NCI-H82 treated with DMSO at 0.1 percent for 48 hours (cell line): Measurements from ENCODE around the gene BASP1.
"Not testable (repeated sequence)": the region's sequence is repeated elsewhere in the genome, so short reads cannot be mapped to it uniquely, and the experiment has no call there.

Source experiments
- DNase-seq: peaks from one replicate; lab custom pipeline; 2025; ENCODE audit not compliant: unreplicated experiment; lab: John Stamatoyannopoulos, UW

The BASP1 gene

GRCh38 chr5:17190799-17191391 is 26.5 kb upstream of the BASP1 start:
- DNase-seq, result no peak

DNA sequence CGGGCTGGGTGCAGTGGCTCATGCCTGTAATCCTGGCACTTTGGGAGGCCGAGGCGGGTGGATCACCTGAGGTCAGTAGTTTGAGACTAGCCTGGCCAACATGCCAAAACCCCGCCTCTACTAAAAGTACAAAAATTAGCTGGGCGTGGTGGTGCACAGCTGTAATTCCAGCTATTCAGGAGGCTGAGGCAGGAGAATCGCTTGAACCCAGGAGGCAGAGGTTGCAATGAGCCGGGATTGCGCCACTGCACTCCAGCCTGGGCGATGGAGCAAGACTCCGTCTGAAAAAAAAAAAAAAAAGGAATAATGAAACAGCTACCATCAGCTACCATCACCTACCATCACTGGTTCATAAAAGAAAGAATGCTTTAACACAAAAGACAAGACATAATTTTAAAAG is 25.9 kb upstream of the BASP1 start:
- not testable (repeated sequence) for DNase-seq

DNA sequence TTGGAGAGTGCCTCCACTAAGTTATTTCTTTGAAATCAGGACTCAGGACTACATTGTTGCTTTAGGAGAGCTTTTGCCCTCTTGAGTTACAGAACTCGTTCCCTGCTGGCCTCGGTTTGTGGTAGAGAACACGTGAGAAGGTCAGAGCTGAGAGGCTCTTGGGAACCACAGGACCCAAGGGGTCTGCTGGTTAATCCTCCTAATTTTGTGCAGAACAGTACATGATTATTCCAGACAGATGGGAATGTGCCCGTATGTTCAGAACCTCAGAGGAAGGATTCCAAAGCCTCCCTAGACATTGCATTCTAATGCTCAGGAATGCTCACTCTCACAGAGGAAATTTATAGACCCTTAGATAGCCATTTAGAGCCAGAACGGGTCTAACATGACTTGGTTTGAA is 25.2 kb upstream of the BASP1 start:
- DNase-seq, result no peak

GRCh38 chr5:17196024-17196423 is 21.4 kb upstream of the BASP1 start:
- DNase-seq, result no peak

DNA sequence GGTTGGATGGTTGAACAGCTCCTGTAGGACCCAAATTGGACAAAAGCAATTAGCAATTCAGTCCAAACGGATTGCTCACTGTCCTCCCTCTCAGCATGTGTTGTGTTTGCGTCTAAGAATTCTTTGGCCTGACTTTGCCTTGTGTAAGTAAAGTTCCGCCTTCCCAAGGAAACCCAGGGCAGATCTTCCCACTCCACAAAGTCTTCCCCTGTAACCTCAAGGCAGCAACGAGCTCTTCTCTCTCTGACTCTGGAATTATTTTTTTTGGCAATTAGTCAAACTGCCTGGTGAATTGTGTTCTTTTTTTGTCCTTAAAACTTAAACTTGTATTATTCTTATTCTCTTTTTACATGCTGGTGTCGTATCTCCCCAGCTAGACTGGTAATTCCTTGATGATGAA is 20.7 kb upstream of the BASP1 start:
- DNase-seq, result no peak

- DNase-seq, result peak; percentile 28
These were observed 13.9 kb upstream of the BASP1 start for GRCh38 chr5:17203329-17204132.

GRCh38 chr5:17204133-17204489 is 13.3 kb upstream of the BASP1 start:
- DNase-seq, result no peak

- DNase-seq, result no peak
These were observed 11.4 kb upstream of the BASP1 start for GRCh38 chr5:17206021-17206420.

- no peak for DNase-seq
These were observed 5.2 kb upstream of the BASP1 start for GRCh38 chr5:17212191-17212590.

DNA sequence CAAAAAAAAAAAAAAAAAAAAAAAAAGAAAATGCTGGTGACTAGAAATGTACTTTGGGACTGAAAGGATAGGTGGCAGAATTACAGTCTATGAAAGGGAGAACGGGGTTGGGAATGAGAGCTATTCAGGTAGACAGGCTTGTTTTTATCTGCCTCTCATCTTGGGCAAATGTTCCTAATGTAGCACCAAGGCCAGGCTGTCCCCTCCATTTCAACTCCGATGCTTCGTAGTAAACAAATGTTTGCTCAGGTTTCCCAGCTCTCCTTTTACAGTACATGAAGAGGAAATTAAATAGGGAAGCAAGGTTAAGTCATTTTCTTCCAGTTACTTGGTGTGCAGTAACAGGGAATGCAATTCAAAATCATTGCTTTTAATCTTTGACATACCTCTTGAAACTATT is 4.4 kb upstream of the BASP1 start:
- DNase-seq, result no peak

DNA sequence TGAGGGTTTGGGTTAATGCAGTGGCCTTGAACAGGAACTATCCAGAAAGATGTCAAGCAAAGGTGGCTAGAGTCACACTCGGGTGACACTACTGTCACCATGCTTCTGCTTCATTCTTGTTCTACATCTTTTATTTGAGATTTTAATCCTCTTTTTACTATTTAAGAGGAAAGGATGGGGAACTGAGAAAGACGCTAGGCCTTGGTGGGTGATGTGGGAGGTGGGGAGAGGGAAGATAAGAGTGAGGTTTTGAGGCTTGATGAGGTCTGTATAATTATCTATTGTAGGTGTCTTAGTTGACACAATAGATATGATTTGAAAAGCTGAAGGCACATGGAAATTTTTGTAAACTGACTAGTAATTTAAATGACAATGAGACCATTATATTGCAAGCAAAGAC is 3.5 kb upstream of the BASP1 start:
- DNase-seq, result no peak

- no peak for DNase-seq
These were observed 2.5 kb upstream of the BASP1 start for GRCh38 chr5:17214893-17215292.

DNA sequence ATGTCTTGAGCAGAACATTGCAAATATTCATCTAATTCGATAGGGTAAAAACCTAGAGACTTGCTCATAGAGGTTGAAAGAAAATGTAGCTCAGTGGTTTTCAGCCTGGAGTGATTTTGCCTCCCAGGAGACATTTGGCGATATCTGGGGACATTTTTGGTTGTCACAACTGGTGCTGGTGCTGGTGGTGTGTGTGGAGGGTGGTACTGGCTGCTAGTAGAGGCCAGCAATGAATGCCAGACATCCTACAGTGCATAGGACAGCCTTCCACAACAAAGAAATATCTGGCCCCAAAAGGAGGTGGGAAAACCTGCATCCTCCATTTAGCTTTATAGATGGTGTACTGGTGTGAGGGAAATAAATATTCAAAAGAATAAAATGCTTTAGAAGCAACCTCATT is 2.1 kb upstream of the BASP1 start:
- no peak for DNase-seq

- peak; percentile 66 for DNase-seq
These were observed 1.1 kb upstream of the BASP1 start for GRCh38 chr5:17216176-17216973.

GRCh38 chr5:17216974-17217492 is 398 bp upstream of the BASP1 start:
- DNase-seq, result no peak

DNA sequence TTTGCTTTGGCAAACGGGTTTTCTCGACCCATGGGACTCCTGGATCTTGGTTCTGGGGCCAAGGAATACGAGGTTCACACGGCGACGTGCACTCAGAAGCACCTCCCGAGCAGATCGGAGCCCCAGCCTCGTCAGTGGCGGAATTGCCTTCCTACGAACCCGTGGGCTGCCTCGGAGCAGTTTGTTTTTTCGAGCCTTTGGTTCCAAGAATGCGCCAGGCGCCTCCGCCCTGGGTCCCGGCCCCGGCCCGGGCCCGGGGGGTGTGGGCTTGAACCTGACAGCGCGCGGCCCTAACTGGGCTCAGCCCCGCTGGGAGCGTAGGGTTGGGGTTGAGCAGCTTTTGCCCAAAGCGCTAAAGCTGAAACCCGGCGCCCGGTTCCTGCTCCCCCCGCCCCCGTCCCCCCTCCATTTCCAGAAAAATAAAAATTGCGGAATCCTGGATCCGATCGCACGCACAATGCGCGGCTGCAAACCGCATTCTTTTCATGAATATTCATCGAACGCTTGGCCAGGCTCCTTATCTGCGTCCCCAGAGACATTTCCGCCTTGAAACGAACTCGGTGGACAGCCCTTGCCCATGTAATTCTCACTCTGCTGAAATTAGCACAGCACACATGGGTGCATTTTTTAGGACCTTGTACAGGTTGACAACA is 1.0 kb downstream of the BASP1 start:
- DNase-seq, result no peak

- no peak for DNase-seq
These were observed 1.6 kb downstream of the BASP1 start for GRCh38 chr5:17219006-17219422.

GRCh38 chr5:17219469-17219868 is 2.0 kb downstream of the BASP1 start:
- no peak for DNase-seq

- DNase-seq, result no peak
These were observed 2.6 kb downstream of the BASP1 start for GRCh38 chr5:17219992-17220391.

DNA sequence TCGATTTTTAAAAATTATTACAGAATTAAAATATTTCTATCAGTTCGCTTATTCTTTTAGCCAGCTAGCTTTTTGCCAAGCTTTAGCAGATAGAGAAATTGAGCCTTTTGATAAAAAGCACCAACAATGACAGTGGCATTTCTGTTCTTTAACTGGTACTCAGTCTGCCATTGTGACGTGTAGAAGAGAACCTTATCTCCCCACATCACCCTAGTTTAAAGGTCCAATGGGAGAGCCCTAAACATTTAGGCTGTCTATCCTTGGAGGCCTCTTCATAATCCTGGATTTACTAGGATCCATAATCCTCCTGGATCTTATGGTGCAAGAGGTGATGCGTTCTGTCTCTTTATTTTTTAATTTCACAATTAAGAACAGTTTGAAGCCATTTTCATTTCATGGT is 3.0 kb downstream of the BASP1 start:
- DNase-seq, result peak; percentile 32
